ENCODE data around the gene WBP11.
A peak's percentile ranks its signal among the peaks of the same experiment; 100 is the strongest.

WBP11 gene

DNA sequence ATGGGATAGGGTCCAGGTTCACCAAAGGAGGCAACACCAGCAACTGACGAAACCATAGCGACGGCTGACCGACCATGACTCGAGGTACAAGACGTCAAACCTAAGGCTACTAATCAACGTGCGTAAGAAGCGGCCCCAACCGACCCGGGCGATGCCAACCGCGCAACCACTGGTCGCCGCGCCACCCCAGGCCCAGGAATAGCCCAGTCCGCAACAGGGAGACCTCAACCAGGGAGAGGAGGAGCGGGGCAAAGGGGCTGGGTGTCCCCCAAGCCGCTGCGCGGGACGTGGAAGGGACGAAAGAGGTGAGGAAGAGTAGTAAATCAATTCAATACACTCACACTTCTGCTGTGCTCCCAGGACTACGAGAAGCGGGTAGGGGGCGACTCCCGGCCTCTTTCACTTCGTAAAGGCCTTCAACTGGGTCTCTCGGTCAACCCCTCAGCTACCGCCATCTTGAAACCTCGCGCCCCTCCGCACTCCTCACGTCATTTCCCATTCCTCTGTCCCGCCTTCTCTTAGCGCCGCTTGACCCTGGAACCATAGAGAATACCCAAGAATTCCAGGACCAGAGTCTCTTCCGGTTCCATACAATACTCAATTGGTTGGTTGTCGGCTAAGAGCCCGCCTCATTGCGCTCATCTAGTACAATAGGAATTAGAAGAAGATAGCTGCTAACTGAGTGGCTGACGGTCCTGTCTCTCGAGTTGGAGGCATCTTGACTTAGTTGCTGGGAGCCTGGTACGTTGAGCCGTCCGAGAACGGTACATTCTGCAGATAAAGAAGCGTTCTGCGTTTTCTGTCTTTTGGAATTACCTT lies at the start of gene WBP11, which contains the start of gene C12orf60:
WBP11 (minus strand) TSS at position 468 of the 819 bp plus-strand sequence. CDS start 2,095 bp downstream, outside the sequence.
C12orf60 (plus strand) TSS at position 660 of the 819 bp plus-strand sequence. CDS start 19,266 bp downstream, outside the sequence.
- DNase-seq = peak; percentile 98

DNA sequence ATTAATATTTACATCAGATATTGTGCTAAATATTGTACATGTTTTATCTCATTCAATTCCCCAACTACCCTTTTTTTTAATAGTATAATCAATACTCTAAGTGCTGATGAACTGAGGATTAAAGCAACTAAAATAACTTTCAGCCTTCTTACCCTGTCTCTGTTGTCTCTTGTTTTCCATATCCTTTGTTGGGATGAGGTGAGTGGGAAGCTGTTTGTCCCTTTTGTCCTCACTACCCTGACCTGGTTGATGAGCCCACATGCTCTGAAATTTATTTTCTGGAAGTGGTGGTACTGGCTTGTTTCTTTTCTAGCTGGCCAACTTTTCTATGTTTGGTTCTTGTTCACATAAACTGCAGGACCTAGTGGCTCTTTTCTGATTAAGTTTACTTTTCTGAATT lies 49.6 kb upstream of the WBP11 start:
- no peak for DNase-seq

DNA sequence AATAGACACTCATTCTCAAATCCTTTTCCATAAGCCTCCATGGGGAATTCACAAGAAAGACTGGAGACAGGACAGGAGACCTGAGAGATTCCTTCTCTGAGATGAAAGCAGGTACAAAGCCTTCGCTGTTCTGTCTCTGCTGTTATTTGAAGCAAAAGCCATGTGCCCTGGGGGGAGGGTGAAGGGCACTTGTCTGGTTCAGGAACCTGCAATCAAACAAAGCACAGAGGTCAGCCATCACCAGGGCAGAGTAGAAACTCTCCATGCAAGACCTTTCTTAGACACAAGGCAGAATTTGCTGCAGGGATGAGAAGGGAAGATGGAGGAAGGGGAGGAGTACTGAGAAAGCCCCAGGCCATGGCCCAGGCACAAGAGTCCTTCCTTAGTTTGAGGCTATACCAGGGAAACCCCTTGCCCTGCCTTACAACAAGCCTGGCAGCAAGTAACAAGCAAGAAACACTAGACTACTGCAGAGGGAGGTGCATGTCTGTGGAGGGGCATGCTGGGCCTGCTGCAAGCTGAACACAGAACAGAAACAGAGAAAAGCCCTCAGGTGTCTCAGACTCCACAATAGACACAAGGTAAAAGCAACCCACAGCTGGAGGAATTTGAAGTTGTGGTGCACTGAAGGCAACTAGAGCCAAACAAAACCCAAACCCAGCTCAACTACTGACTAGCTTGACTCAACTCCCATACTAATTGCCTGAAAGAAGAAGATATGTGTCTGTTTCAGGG lies 47.8 kb upstream of the WBP11 start:
- DNase-seq = no peak

DNA sequence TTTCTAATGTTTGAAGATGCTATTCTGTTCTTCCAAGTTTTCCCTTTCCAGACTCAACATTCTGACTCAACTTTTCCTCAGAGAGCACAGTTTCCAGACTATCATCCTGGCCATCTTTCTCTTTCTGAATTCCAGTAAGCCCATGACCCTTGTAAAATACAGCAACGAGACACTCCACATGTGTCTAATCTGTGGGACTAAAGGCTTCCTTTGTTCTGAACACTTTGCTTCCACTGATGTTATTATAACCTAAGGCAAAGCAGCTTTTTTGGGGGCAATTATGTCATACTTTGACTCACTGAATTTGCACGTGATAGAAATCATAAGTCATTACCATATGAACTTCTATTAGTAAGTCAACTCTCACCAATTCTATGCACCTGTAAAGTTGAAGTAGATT lies 46.4 kb upstream of the WBP11 start:
- no peak for DNase-seq

DNA sequence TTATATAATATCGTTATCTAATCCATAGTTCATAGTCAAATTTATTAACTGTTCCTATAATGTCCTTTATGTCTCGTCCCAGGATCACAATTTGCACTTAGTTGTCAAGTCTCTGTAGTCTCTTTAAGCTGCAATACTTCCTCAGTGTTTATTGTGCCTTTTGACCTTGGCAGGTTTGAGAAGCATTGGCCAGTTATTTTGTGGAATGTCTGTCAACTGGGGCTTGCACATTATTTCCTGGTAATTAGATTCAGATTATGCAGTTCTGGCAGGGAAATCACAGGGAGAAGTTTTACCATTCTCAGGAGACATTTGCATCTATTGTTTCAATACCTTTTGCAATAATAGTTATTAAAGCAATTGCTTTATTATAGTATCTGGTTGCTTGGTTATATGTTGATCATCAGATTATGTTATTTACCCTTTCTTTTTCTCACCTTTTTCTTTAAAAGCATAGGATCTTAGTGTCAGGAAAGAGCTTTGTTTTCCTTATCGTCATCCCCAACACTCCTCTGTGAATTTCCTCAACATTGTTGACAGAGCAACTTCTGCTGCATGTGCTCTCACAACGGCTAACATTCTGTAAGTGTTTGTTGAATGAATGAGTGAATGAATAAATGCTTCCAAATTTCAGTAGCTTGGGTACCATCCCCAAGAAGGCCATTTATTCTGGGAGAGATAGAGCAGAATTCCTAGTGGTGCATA lies 43.8 kb upstream of the WBP11 start:
- no peak for DNase-seq

DNA sequence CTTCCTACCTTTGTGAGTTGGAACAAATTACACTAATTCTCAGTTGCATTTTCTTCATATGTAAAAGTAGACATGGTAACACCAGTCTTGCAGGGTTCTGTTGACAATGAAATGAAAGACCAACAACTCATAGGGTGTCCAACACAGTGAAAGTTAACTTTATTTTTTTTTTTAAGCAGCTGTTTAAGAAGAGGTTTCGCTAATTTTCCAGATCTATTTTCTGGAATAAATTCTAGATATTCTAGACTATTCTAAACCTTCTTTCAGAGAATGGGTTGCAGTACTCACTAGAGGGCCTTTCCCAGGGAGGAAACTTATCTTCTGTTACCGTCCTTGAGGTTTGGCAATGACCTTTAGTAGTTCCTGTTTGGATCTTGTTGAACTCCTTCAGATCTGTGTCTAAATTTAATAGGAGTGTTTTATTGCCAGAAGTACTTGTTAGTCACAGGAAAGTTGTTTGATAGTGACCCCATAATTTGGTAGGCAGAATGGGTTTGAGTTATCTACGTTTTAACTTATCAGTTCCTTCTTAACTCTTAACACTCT lies 42.8 kb upstream of the WBP11 start:
- DNase-seq = no peak

DNA sequence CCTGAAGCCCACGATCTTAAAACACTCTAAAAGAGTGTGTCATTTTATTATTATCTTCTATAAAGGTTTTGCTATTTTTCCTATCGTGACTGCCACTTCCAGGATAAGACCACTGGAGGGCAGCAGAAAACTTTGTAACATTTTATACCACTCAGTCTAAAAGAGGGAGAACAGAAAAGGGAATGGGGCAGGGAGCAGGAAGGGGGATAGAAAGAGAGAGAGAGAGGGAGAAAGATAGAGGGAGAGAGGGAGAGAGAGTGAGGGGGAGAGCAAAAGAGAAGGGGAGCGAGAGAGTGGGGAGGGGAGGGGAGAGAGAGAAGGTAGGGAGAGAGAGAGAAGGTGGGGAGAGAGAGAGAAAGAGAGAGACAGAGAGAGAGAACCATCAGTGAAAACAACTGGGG lies 42.1 kb upstream of the WBP11 start:
- DNase-seq = peak; percentile 56

DNA sequence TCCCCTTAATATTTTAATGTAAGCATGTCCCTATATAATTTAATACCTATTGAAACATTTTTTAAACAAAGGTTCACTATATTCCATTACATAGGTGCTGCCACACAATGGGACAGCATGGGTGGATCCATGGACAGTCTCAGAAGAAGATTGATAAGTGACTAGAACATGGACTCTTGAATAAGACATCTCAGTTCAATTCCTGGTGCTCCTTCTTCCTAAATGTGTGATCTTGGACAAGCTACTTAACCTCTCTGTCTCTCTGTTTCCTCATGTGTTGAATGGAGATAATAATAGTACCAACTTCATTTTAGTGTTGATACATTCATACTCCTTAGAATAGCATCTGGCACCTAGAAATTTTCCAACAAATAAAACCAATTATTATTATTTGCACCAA lies 41.1 kb upstream of the WBP11 start:
- no peak for DNase-seq

DNA sequence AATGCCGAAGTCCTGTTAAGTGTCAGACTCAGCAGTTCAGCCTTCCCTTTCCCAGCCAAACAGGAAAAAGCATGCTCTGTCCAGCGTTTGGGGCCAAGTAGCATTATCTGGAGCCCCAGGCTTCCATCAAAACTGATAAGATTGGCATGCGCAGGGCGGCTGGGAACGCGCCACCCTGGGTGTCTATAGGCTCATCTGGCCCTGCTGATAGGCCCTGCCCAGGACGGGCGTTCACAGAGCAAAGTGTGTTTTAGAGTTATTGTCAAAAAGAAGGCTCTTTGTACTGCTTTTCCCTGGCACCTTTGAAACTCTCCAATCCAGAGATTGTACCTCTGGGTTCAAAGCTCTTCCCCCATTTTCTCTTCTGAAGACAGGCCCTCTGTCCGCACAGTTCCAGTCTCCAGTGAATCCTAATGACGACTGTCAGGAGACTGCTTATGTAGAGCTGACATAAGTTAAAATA lies 40.2 kb upstream of the WBP11 start, which contains the start of gene ART4:
ART4 (minus strand) TSS at position 102 of the 463 bp plus-strand sequence. CDS start 413 bp downstream, outside the sequence.
- DNase-seq = no peak

DNA sequence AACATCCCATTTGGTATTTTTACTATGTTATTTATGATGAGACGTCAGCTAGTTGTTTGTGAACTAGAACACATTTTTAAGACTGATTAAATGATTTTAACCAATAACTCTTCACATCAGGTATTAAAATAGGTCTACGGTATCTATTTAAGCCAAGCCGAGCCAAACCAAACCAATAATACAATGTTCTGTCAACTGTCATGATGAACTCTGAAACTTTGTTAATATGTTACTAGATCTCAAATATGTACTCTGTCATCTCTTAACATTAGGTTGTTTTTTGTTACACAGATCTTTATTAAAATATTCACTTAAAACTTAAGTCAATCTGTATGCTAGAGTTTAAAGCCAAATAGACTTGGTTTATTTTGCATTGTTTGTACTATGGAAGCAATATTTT lies 39.0 kb upstream of the WBP11 start:
- DNase-seq = no peak

DNA sequence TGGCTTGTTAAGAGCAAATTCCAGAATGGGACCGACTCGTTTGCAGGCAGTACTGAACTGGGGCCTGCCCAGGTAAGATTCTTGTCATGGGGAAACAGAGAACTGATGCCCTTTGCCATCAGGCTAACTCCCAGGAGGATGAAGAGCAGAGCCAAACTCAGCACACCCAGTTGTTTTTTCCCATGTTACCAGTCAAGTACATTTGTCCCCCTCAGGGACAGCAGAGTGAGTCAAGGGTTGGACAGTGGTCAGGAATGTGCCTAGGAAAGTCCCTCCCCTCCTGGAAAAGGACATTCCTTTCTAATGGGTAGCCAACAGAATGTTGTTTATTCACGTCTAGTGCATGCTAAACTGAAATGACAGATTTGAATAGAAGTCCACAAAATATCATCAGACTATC lies 38.5 kb upstream of the WBP11 start:
- no peak for DNase-seq

DNA sequence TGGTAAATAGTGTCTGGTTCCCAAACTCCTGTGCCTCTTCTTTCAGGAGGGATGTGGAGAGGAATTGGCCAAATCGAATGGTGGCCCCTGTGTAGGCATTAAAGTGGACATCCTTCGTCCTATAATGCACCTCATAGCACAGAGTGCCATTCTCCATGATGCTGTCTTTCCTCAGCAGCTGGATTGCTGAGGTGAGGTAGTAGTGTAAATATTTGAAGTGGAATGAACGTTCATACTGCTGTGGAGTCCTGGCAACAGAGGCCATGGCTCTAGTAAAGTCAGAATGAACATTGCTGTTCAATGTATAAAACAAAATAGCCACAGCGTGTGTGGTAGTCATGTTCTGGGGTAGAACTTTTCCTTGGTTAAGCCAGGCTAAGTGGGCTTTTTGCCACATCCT lies 37.3 kb upstream of the WBP11 start:
- no peak for DNase-seq

DNA sequence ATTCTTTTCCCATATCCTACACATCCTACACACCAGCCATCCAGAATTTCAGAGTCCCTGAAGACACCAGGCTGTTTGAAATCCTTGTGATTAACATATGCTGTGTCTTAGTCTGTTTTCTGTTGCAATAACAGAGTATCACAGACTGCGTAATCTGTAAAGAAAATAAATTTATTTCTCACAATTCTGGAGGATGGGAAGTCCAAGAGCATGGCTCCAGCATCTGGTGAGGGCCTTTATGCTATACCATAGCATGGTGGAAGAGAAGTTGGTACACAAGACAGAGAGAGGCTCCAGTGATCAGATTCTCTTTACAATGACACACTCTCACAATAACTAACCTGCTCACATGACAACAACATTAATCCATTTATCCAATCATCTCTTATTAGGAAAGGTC lies 36.0 kb upstream of the WBP11 start:
- no peak for DNase-seq

DNA sequence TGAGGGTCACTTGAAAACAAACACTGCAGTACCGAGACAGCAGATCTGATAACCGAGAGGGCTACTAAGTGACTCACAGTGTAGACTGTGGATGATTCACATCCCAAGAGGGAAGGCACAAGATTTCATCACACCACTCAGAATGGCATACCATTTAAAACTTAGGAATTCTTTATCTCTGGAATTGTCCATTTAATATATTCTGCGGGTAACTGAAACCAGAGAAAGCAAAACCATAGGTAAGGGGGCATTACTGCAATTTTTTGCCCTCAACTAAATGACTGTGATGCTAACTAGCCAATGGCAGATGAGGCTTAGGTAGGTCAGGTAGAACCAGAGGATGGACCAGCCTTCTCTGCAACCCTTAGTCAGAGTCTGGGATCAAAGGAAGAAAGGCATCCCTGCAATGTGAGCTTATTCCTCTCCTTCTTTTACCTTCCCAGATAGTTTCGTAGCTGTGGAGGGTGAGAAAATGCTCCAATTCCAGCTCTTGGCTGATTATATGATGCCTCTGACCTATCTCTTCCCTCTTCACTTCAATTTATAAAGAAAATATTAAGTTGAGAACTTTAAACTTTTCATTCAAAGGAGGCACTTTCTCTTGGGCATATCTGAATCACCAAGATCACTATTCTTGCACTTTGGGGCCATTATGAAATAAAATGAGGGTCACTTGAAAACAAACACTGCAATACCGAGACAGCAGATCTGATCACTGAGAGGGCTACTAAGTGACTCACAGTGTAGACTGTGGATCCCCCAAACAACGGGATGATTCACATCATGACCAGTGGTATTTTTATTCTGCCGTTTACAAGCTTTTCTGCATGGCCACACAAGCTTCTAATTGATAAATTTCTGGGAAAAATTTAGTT lies 33.3 kb upstream of the WBP11 start:
- no peak for DNase-seq

DNA sequence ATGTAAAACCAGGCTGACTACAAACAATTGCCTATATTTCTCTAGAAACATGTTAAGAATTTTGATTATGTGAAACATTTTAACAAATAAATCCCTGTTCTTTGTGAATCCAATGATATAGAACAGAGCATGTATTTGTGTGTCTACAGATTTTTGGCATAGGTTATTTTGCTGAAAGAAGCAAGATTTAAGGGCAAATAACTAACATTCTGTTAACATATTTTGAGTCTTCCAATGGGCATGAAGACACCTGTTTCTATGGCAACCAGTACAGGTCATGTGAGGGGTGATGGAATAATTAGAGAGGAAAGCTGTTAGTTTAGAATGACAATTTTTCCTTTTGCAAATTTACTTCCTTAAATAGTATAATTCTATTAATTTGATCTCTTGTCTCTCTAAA lies 31.2 kb upstream of the WBP11 start:
- DNase-seq = no peak

DNA sequence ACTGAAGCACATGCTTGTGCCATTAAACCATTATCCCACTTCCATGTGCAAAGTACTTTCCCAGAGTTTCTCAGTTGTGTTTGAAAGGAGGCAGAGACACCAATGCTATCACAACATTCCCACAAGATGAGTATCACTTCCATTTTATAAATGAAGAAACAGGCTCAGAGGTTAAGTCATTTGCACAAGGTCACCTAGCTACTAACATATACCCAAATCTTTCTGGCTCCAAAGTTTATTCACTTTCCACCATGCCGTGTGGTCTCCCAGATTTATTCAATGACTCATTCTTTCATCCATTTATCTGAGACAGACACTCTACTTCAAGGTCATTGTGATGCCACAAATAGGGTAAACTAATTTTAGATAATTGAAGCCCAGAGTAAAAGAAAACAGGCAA lies 30.7 kb upstream of the WBP11 start:
- DNase-seq = no peak

DNA sequence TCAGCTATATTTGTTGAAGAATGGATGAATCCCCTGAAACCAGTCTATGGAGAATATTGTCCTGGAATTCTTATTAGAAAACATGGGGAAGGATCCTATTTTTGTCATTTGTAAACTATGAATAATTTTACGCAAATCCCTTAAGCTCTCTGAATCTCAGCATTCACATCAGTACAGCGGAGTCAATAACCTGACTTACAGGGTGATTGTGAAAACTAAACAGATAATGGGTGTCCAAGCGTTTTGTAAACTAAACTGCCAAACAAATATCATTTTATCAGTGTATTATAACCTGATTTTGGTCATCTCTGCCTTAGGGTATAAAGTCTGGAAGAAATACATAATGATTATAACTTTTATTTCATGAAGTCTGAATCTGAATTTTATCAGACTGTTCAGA lies 30.1 kb upstream of the WBP11 start:
- no peak for DNase-seq

DNA sequence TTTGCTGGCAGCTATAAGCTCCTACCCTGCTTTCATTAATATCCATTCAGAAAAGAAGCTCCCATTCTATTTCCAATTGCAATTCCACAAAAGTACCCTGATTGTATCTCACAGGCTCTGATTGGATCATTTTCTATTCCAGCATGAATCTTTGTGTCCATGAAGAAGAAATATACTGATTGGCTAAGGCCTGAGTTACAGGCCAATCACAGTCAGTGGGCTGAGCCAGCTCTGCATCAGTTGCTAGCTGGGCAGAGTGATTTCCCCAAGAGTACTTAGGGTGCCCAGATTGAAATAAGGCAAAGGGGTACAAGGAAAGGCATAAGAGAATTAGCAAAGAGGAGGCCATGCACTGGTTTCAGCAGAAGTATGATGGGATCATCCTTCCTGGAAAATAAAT lies 25.6 kb upstream of the WBP11 start:
- DNase-seq = peak; percentile 11

DNA sequence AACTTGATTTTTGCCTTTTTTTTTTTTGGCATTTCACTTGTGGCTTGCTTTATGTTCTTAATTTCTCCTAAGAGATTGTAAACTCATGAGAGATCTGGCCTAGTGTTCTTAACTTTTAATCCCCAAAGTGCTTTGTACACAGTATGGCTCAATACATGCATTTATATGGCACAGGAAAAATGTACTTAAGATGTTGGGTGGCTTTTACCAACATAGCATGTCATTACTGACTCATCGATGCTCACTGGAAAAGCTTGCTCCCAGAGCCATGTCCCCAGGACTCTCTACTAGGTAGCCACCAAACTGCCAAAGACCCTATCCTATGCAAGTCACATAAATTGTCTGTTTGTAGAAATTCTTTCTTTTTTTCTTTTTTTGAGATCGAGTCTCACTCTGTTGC lies 23.8 kb upstream of the WBP11 start:
- DNase-seq = no peak

DNA sequence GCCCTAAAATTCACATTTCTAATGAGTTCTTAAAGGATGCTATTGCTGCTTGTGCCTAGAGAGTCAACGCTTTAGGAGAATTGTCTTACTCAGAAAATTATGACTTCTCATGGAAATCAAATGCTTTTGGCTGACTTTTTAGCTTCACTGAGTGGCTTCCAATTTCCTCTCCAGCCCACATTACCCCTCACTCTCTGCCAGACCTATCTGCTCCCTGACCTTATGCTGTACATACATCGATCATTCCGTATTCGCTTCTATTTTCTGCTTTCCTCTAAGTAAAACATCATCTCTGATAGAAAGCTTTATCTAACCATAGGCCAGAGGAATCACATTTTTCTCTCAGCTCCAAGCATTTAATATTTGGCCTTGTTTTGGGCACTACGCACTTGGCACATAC lies 23.2 kb upstream of the WBP11 start:
- DNase-seq = no peak

DNA sequence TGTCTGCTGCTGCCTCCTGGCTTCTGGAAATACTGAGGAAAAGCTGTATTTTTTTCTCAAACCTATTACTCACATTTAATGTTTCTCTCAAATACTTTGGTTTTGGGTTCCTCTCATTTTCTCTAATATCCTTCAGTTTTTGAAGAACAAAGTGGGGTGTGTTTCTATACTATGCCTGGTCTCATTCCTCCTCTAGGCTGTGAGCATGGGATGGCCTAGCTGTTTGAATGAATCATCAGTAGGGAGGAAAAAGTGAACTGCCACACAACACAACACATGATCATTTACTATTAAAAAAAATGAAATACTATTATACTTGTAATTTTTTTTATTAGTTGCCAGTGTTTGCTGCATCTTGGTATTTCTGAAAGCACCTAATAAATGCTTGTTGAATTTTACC lies 22.0 kb upstream of the WBP11 start:
- DNase-seq = no peak

DNA sequence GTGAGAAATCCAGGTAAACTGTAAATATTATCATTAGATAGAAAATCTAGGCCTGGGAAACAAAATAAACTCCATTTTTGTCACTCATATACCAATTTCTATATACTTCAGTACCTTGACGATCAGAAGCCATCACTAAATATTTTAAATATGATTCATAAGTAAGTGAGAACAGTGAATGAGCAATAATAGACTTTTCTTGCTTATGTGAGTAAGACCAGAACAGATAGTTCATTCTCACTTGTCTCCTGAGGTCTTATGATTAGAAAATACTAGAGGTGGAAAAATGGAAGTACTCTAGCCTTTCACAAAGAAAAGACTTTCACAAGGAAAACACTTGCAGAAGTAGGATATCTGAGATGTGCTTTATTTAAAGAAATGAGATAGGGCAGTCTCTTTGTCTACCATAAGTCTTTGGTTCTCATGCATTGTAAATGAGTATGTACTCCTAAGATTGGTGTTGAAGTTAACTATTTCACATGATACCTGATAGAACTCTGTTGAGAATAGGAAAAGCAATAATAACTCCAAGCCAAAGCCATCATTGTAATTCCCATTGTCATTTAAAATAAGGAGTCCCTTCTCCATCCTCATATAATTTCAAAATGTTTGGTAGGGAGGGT lies 20.8 kb upstream of the WBP11 start:
- DNase-seq = peak; percentile 38
